HepG2 (cell line): Measurements from ENCODE around the gene WNK2. TPM values are rescaled to one million over a fixed set of nuclear protein-coding genes. Genes with fewer than 3 reads are reported as not detected.
A peak's percentile ranks its signal among the peaks of the same experiment; 100 is the strongest.

Experiments
- ATAC-seq: fragments of 200-7000 bp; cut with Tn5 transposase; 3 replicates; pipeline ENCODE4 v1.9.1; 2020; ENCODE audit warnings: mild to moderate bottlenecking, moderate library complexity
- BruUV-seq: library from RNA; stranded (reverse); fragments of 400-500 nt; replicated peaks from 2 replicates; lab custom pipeline; 2021; lab: Mats Ljungman, UMichigan
- CTCF ChIA-PET: fragments of 300-600 bp; formaldehyde crosslinking; extraction: SDS; loops from one replicate; lab custom pipeline; 2021; ENCODE audit warnings: low total read pairs, inconsistent platforms, low intra/inter-chr PET ratio; lab: Yijun Ruan, JAX
- POLR2A ChIA-PET: fragments of 350-600 bp; sonication (Branson Sonifier 250); formaldehyde crosslinking; loops from one replicate; lab custom pipeline; 2020; ENCODE audit warnings: antibody characterized with exemption, inconsistent platforms; lab: Yijun Ruan, JAX
- DNase-seq: peaks from one replicate; pipeline ENCODE4 v3.0.0-alpha.2; 2015; ENCODE audit warnings: low spot score
- FAIRE-seq: peaks from 3 replicates; lab custom pipeline; 2011; peaks lifted over from hg19 to GRCh38; lab: Jason Lieb, UNC
- H2AFZ ChIP-seq: one replicate; pipeline ENCODE4 v1.6.1; 2011; ENCODE audit warnings: low read length, inconsistent platforms
- H3K27ac ChIP-seq: fragments of 300-600 bp; 3 replicates; pipeline ENCODE4 v1.8.0; 2011; ENCODE audit warnings: mixed run types, mild to moderate bottlenecking, mixed read lengths, low read length, inconsistent platforms; ENCODE audit not compliant: insufficient read depth; ENCODE audit errors: extremely low read length
- H3K27me3 ChIP-seq, 2 experiments: fragments of 200-600 bp in 1 of 2; 2 replicates in 1 of 2; 3 replicates in 1 of 2; pipeline versions ENCODE4 v1.6.0 to v1.8.0; 2011; ENCODE audit warnings: low read length in 2 of 2, mild to moderate bottlenecking in 2 of 2, moderate library complexity in 2 of 2, inconsistent platforms in 1 of 2; ENCODE audit not compliant: insufficient read depth in 2 of 2, control insufficient read depth in 1 of 2
- H3K36me3 ChIP-seq, 2 experiments: fragments of 200-600 bp in 1 of 2; replicated peaks in 1 of 2; 2 replicates in 1 of 2; 3 replicates in 1 of 2; pipeline versions ENCODE4 v1.5.1 to v1.8.0; 2011; ENCODE audit warnings: low read length in 2 of 2, inconsistent platforms in 1 of 2; ENCODE audit not compliant: insufficient read depth in 2 of 2, control insufficient read depth in 1 of 2
- H3K4me1 ChIP-seq: 2 replicates; pipeline ENCODE4 v1.5.1; 2012; ENCODE audit warnings: low read length, inconsistent platforms; ENCODE audit not compliant: insufficient read depth
- H3K4me2 ChIP-seq: 2 replicates; pipeline ENCODE4 v1.6.0; 2011; ENCODE audit warnings: low read depth, low read length, inconsistent platforms
- H3K4me3 ChIP-seq, 3 experiments: fragments of 200-600 bp in 1 of 3; sonication (generic), shearing (Covaris generic) in 1 of 3; replicated peaks in 1 of 3; 2 replicates each; pipeline ENCODE4 v1.5.1; 2011 to 2016; ENCODE audit warnings: low read length in 3 of 3, inconsistent platforms in 2 of 3, low read depth in 2 of 3, mild to moderate bottlenecking in 2 of 3, control low read depth in 1 of 3, mixed read lengths in 1 of 3; ENCODE audit not compliant: insufficient read depth in 1 of 3
- H3K79me2 ChIP-seq: one replicate; pipeline ENCODE4 v1.6.1; 2011; ENCODE audit warnings: low read length, inconsistent platforms; ENCODE audit not compliant: insufficient read depth
- H3K9ac ChIP-seq: 2 replicates; pipeline ENCODE4 v1.6.0; 2011; ENCODE audit warnings: mild to moderate bottlenecking, low read depth, low read length, inconsistent platforms; ENCODE audit not compliant: insufficient read depth
- H3K9me3 ChIP-seq: 2 replicates; pipeline ENCODE4 v1.5.1; 2012; ENCODE audit warnings: mild to moderate bottlenecking, low read length
- H4K20me1 ChIP-seq: 2 replicates; pipeline ENCODE4 v1.6.0; 2011; ENCODE audit warnings: inconsistent platforms, mild to moderate bottlenecking, low read length, moderate library complexity; ENCODE audit not compliant: insufficient read depth
- FOSL2 ChIP-seq: sonication (generic); formaldehyde crosslinking; IDR thresholded peaks from 2 replicates; pipeline ENCODE4 v1.4.0; 2020; ENCODE audit warnings: missing genetic modification reagents
- HMGXB4 ChIP-seq, 2 experiments: sonication (generic) in 1 of 2; formaldehyde crosslinking in 1 of 2; IDR thresholded peaks; 2 replicates each; pipeline versions ENCODE4 v1.4.0 to v1.6.1; 2018 to 2020; ENCODE audit warnings: missing genetic modification reagents in 2 of 2, borderline replicate concordance in 1 of 2, low read depth in 1 of 2, mild to moderate bottlenecking in 1 of 2, missing biosample characterization in 1 of 2
- HOXA3 ChIP-seq: sonication (generic); formaldehyde crosslinking; IDR thresholded peaks from 2 replicates; pipeline ENCODE4 v1.5.0; 2020; ENCODE audit warnings: missing genetic modification reagents
- MATR3 ChIP-seq: sonication (generic); formaldehyde crosslinking; IDR thresholded peaks from 2 replicates; pipeline ENCODE4 v1.4.0; 2020; ENCODE audit warnings: missing genetic modification reagents
- RXRA ChIP-seq: sonication (generic); formaldehyde crosslinking; IDR thresholded peaks from 2 replicates; pipeline ENCODE4 v1.5.1; 2020; ENCODE audit warnings: missing genetic modification reagents
- SMYD3 ChIP-seq: sonication (generic); formaldehyde crosslinking; IDR thresholded peaks from 2 replicates; pipeline ENCODE4 v1.8.1; 2023; ENCODE audit warnings: mild to moderate bottlenecking, missing genetic modification reagents
- TBX3 ChIP-seq: fragments of 450-650 bp; IDR thresholded peaks from 2 replicates; pipeline ENCODE4 v1.6.1; 2017; ENCODE audit warnings: antibody characterized with exemption, mild to moderate bottlenecking, inconsistent platforms, borderline replicate concordance
- ZBTB49 ChIP-seq: sonication (generic); formaldehyde crosslinking; IDR thresholded peaks from 2 replicates; pipeline ENCODE4 v1.4.0; 2020; ENCODE audit warnings: missing genetic modification reagents, borderline replicate concordance
- ZNF614 ChIP-seq: IDR thresholded peaks from 2 replicates; pipeline ENCODE4 v1.6.1; 2018; ENCODE audit warnings: missing biosample characterization, missing genetic modification reagents, inconsistent platforms, borderline replicate concordance
- ZNF746 ChIP-seq: sonication (generic); formaldehyde crosslinking; IDR thresholded peaks from 2 replicates; pipeline ENCODE4 v1.8.0; 2022; ENCODE audit warnings: mild to moderate bottlenecking, missing genetic modification reagents
- WGBS: methylation state at CpG from one replicate; pipeline ENCODE4 v1.1.6; 2017; ENCODE audit warnings: low lambda C conversion rate; 5-methylcytosine and 5-hydroxymethylcytosine counted together
- in situ Hi-C: cut with HindIII; loops from 2 replicates; pipeline ENCODE4 v1.10.0; 2017; ENCODE audit warnings: low pct_unique_long_range_greater_than_20kb; ENCODE audit not compliant: extremely low pct_ligation_motif_present
- intact Hi-C: fragments of 100-400 bp; cut with micrococcal nuclease; formaldehyde crosslinking; loops from one replicate; pipeline ENCODE4 v1.10.0; 2022; ENCODE audit not compliant: unreplicated experiment
- polyA plus RNA-seq, 8 experiments: library from polyadenylated mRNA; depleted of rRNA in 3 of 8; stranded (reverse) in 7 of 8; unstranded in 1 of 8; fragments of >200 nt; fragmentation: Illumina TruSeq in 4 of 8; extraction: Trizol in 4 of 8; gene quantifications; 2 replicates each; pipeline versions ENCODE4 v1.2.1 to v1.2.3, GENCODE V29; 2011 to 2016; ENCODE audit warnings: low read depth in 4 of 8, missing spikeins in 1 of 8, mixed read lengths in 1 of 8; ENCODE audit not compliant: insufficient read depth in 1 of 8
- total RNA-seq, 5 experiments: library from RNA; depleted of rRNA; stranded (reverse); fragments of >200 nt; fragmentation: Illumina TruSeq; extraction: Trizol; gene quantifications; 2 replicates each; pipeline ENCODE4 v1.2.3, GENCODE V29; 2016; ENCODE audit warnings: low read depth in 1 of 5

Gene WNK2
- total and polyA plus RNA-seq, 2 of the 13 experiments (the other 11 are each of a cell fraction or from before 2014, with no cell fraction given) = 10.5 to 12.0 TPM

GRCh38 chr9:93156475-93157008 is 27.4 kb upstream of the WNK2 start:
- POLR2A ChIA-PET = interaction anchor here (1.2 kb wide), 1 partner anchor 23 kb away, joined by 7 read pairs; the partner anchor contains the start of gene NINJ1
- Histone ChIP-seq H4K20me1 (no peaks in the 10 kb centered on the region), H3K27me3 (peaks cover 0 to 5% of the 10 kb centered on the region in 2 experiments; a peak in 2 of 5 replicates), H3K9me3 (no peaks in the 10 kb centered on the region), H3K4me2 (no peak overlapping the region), H3K4me3 (no peak overlapping the region), H3K36me3 (no peaks in the 10 kb centered on the region), H3K4me1 (peaks cover 46% of the 10 kb centered on the region), H3K9ac (no peak overlapping the region), H3K79me2 (no peaks in the 10 kb centered on the region), H3K27ac (no peak overlapping the region), H2AFZ (no peak overlapping the region)
- BruUV-seq = no TSS peak
- CTCF ChIA-PET = no interaction called here
- intact Hi-C loops = loop anchor here (10.0 kb wide), 1 partner anchor 268 kb away; no protein-coding TSS in a partner anchor
- FAIRE-seq = no peak
- TF ChIP-seq MATR3 (CRISPR knock-in tag) = no peak
- TF ChIP-seq ZNF746 = no peak
- no peak for TF ChIP-seq ZNF614 (CRISPR knock-in tag)
- DNase-seq = no peak
- in situ Hi-C loops = loop anchor here (25.0 kb wide), 1 partner anchor 281 kb away; no protein-coding TSS in a partner anchor
- ATAC-seq = no peak
- WGBS = 38% methylated on average over 4 of the region's 11 CpGs

- Histone ChIP-seq H3K4me1 (peaks cover 39% of the 10 kb centered on the region), H2AFZ (no peak overlapping the region), H3K27me3 (peaks cover 0 to 11% of the 10 kb centered on the region in 2 experiments; a peak in 2 of 5 replicates), H3K4me2 (peak overlapping the region; percentile 64), H4K20me1 (no peaks in the 10 kb centered on the region), H3K9ac (no peak overlapping the region), H3K36me3 (no peaks in the 10 kb centered on the region), H3K9me3 (no peaks in the 10 kb centered on the region), H3K27ac (no peak overlapping the region), H3K4me3 (peak overlapping the region in 1 of 3 experiments; percentile 44; a peak in 1 of 6 replicates), H3K79me2 (no peaks in the 10 kb centered on the region)
- DNase-seq = peak; percentile 76
- no TSS peak for BruUV-seq
- ATAC-seq = peak; percentile 96
- ChIA-PET POLR2A (interaction anchor here (1.4 to 1.5 kb wide), 2 partner anchors 33 to 139 kb away, joined by 3 read pairs; no protein-coding TSS in a partner anchor), CTCF (interaction anchor here (0.7 to 2.4 kb wide), 5 partner anchors 142 to 268 kb away, joined by 4 to 23 read pairs (median 7); no protein-coding TSS in a partner anchor)
- in situ Hi-C loops (loop anchor here (5.0 to 25.0 kb wide), 2 partner anchors 142 to 277 kb away; no protein-coding TSS in a partner anchor), intact Hi-C loops (loop anchor here (1.0 to 10.0 kb wide), 3 partner anchors 81 to 265 kb away; no protein-coding TSS in a partner anchor)
- FAIRE-seq = peak; percentile 78
- WGBS = 13% methylated on average over 19 of the region's 19 CpGs
- 0 out of 2 replicates have a peak, but pooled peaks have one; percentile 55 for TF ChIP-seq SMYD3
- TF ChIP-seq HMGXB4 (CRISPR knock-in tag; IDR thresholded peaks at IDR 0.05; ENCODE audit: borderline replicate concordance in 1 of 2, low read depth in 1 of 2) = peak; percentile 62 to 88; a peak in 3 of 4 replicates
- TF ChIP-seq HOXA3 (CRISPR knock-in tag) = peak; percentile 49; the same call in 1 of the 2 replicates
- TF ChIP-seq FOSL2 = peak; percentile 62
- no peak for TF ChIP-seq TBX3
- peak; percentile 35; the same call in 1 of the 2 replicates for TF ChIP-seq RXRA (CRISPR knock-in tag)
- TF ChIP-seq ZBTB49 (CRISPR knock-in tag) = peak; percentile 36; the same call in 1 of the 2 replicates
These were observed 24.1 kb upstream of the WNK2 start for GRCh38 chr9:93159601-93160471.
